ENCODE measurements around the gene LTB4R.

Gene LTB4R

GRCh38 chr14:24278424-24278823 is 32.9 kb upstream of the LTB4R start:
- no peak for DNase-seq

- peak; percentile 51 to 62 for DNase-seq
Observed at GRCh38 chr14:24279301-24280186, 31.8 kb upstream of the LTB4R start.

GRCh38 chr14:24280797-24281460 is 30.4 kb upstream of the LTB4R start:
- no peak for DNase-seq

- DNase-seq, result peak; percentile 52 to 64
Observed at GRCh38 chr14:24281636-24282035, 29.7 kb upstream of the LTB4R start.

GRCh38 chr14:24282736-24283135 is 28.6 kb upstream of the LTB4R start:
- DNase-seq, result peak; percentile 9 to 61

GRCh38 chr14:24283796-24284460 is 27.4 kb upstream of the LTB4R start:
- DNase-seq, result no peak

- DNase-seq, result no peak
Observed at GRCh38 chr14:24284501-24285035, 26.7 kb upstream of the LTB4R start.

GRCh38 chr14:24285351-24285750 is 26.0 kb upstream of the LTB4R start:
- no peak for DNase-seq

- DNase-seq, result no peak
Observed at GRCh38 chr14:24286996-24287395, 24.3 kb upstream of the LTB4R start.

GRCh38 chr14:24289649-24290280 is 21.5 kb upstream of the LTB4R start:
- DNase-seq, result no peak

- DNase-seq, result no peak
Observed at GRCh38 chr14:24290746-24291145, 20.6 kb upstream of the LTB4R start.

- DNase-seq, result no peak
Observed at GRCh38 chr14:24291446-24292117, 19.7 kb upstream of the LTB4R start.

GRCh38 chr14:24292118-24292807 is 19.0 kb upstream of the LTB4R start:
- no peak for DNase-seq

- no peak for DNase-seq
Observed at GRCh38 chr14:24293525-24293924, 17.8 kb upstream of the LTB4R start.

- DNase-seq, result peak; percentile 81 to 84
Observed at GRCh38 chr14:24296341-24297157, 14.8 kb upstream of the LTB4R start.

- DNase-seq, result no peak
Observed at GRCh38 chr14:24297190-24297964, 13.9 kb upstream of the LTB4R start.

GRCh38 chr14:24298892-24299254 is 12.4 kb upstream of the LTB4R start:
- no peak for DNase-seq

- DNase-seq, result peak; percentile 94 to 95
Observed at GRCh38 chr14:24299255-24300191, 11.8 kb upstream of the LTB4R start, which contains the start of the genes DHRS1 and NOP9. DHRS1 (minus strand) TSS chr14:24299780; CDS start chr14:24299106, 674 bp downstream. NOP9 (plus strand) TSS chr14:24299850; CDS start chr14:24299955, 105 bp downstream.
